Activated CD8-positive, alpha-beta memory T cell treated with anti-CD3 and anti-CD28 coated beads for 36 hours (primary cell): ENCODE measurements around the gene GIT2. TPM values are rescaled to one million over a fixed set of nuclear protein-coding genes. Genes with fewer than 3 reads are reported as not detected.
"Not testable (repeated sequence)": the region's sequence is repeated elsewhere in the genome, so short reads cannot be mapped to it uniquely, and the experiment has no call there.

Experiments
- CTCF ChIA-PET: fragments of 350-600 bp; sonication (Branson Sonifier 250); formaldehyde crosslinking; loops from one replicate; lab custom pipeline; 2021; ENCODE audit warnings: antibody characterized with exemption; lab: Charles Lee
- POLR2A ChIA-PET: fragments of 350-600 bp; sonication (Branson Sonifier 250); formaldehyde crosslinking; loops from one replicate; lab custom pipeline; 2021; ENCODE audit warnings: antibody characterized with exemption; lab: Charles Lee
- total RNA-seq, 2 experiments: library from RNA; stranded (reverse); gene quantifications; one replicate each; pipeline ENCODE4 v1.2.3, GENCODE V29; 2021

The GIT2 gene
- total RNA-seq, 2 experiments from 2014 or later = 48.3 to 49.2 TPM

DNA sequence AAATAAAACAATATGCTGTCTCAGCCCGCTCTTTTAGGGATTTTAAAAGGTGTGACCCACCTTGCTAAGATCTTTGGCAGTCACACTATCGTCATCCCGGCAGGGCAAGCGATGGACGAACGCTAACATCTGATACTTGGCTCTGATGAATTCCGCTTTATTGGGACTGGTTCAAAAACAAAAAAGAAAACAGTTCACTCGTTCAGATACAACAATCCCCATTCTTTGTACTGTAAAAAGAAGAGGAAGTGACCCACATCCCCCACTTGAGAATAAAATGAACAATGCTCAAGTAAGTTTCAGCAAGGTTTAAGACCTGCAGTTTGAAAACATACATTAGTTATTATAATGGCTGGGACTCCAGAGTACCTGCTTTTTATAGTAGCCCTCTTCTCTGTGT, 7.3 kb downstream of the GIT2 start:
- ChIA-PET POLR2A (no interaction called here), CTCF (no interaction called here)

DNA sequence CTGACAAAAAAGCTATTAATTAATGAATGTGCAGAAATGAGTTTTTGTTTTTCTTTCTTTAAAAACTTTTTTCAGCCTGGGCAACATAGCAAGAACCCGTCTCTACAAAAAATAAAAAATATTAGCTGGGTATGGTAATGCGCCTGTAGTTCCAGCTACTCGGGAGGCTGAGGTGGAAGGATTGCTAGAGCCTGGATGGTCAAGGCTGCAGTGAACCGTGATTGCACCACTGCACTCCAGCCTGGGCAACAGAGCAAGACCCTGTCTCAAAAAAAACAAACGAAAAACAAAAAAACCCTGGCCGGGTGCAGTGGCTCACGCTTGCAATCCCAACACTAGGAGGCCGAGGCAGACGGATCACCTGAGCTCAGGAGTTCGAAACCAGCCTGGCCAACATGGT, 7.9 kb downstream of the GIT2 start:
- ChIA-PET POLR2A (interaction anchor here (1.0 kb wide), 1 partner anchor 11 kb away, joined by 3 read pairs; the partner anchor contains the start of gene ANKRD13A), CTCF (no interaction called here)

DNA sequence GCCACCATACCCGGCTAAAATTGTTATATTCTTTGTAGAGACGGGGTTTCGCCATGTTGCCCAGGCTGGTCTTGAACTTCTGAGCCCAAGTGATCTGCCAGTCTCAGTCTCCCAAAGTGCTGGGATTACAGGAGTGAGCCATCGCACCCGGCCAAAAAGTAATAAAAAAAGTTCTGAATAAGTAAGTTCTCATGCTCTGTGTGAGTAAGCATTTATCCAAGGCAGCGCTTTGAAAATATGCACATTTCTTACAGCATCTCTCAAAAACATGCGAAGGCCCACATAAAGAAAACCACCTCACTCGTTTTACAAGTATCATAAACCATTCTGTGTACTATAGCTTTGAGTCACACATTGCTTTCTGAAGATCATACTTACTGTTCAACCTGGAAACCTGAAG, 8.6 kb downstream of the GIT2 start:
- ChIA-PET POLR2A (interaction anchor here (1.0 kb wide), 1 partner anchor 11 kb away, joined by 3 read pairs; the partner anchor contains the start of gene ANKRD13A), CTCF (no interaction called here)

DNA sequence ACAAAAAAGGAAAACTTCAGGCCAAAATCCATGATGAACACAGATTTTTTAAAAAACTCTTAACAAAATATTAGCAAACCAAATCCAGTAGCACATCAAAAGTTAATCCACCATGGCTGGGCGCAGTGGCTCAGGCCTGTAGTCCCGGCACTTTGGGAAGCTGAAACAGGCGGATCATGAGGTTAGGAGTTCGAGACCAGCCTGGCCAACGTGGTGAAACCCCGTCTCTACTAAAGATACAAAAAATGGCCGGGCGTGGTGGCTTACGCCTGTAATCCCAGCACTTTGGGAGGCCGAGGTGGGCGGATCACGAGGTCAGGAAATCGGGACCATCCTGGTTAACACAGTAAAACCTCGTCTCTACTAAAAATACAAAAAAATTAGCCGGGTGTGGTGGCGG, 9.9 kb downstream of the GIT2 start:
- POLR2A ChIA-PET = not testable (repeated sequence)

DNA sequence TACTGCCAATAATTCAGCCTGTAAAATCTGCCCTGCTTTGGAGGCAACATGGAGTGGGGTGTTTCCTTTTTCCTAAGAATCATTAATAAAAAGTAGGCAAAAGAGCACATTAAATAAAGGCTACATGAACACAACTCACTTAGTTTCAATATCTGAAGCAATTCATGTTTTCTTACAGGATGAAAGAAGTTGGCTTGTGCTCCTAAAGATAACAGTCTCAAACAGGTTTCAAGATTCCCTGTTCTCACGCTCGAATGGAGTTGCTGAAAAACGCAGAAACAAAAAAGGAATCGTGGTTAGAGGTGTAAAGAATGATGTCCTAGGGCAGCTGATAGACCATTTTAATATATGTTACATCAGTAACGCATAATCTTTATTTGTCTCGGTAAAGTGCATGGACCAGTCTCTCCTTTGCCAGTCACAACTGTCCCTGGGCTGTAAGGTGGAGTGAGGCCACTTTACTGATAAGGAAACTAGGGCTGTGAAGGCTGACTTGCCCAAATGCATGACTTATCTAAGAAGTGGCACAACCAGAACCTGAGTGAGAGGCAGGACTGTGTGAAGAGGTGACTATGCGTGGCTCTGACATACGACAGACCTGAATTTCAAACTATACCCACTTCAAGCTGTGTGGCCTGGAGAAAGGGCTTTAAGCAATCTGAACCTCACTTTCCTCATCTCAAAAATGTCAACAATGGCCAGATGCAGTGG, 12.6 kb downstream of the GIT2 start:
- ChIA-PET POLR2A (no interaction called here), CTCF (no interaction called here)

More for the DNA sequence above, 9.9 kb downstream of the GIT2 start:
- CTCF ChIA-PET = not testable (repeated sequence)

DNA sequence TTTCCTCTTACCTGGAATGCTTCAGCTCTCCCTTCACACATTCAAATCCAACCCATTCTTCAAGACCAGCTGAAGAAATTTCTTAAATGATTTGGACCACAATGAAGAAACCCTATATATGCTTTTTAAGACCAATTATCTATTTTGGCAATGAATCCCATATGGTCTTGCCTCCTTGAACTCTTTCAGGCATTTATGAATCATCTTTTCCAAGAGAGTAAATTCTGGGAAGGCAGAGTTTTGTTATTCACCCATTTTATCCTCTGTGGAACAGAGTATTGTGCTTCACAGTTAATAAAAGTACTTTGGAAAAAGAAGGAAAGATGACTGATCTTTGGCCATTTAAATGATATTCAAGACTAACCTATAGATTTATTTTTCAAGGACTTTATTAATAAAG, 14.0 kb downstream of the GIT2 start:
- POLR2A ChIA-PET = no interaction called here
- CTCF ChIA-PET = no interaction called here

DNA sequence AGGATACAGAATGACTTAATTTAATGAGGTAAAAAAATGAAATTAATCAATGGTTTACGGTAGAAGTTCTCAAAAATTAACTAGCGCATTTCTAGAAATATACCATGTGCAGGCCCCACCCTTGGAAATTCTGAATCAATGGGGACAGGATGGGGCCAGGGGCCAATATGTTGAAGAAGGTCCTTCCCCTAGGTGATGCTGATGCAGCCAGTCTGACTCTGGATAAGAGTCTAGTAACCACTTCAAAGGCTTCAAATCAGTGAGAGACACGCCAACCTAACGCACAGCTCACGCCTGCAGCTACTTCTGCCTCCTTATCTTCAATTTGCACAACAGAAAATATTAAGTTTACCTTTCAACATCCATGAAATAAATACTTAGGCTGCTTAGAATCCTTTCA, 14.9 kb downstream of the GIT2 start:
- POLR2A ChIA-PET = interaction anchor here (0.5 kb wide), 1 partner anchor 452 kb away, joined by 6 read pairs; no protein-coding TSS in a partner anchor

DNA sequence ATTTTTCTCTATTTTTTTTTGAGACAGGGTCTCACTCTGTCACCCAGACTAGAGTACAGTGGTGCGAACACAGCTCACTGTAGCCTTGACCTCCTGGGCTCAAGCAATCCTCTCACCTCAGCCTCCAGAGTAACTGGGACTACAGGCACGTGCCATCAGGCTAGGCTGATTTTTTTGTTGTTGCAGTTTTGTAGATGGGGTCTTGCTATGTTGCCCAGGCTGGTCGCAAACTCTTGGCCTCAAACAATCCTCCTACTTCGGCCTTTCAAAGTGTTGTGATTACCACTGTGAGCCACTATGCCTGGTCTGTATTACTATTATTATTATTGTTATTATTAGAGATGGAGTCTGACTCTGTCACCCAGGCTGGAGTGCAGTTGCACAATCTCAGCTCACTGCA, 23.3 kb downstream of the GIT2 start:
- CTCF ChIA-PET = no interaction called here
- POLR2A ChIA-PET = no interaction called here

More for the DNA sequence above, 14.9 kb downstream of the GIT2 start:
- CTCF ChIA-PET = interaction anchor here (0.6 kb wide), 1 partner anchor 54 kb away, joined by 3 read pairs; no protein-coding TSS in a partner anchor

DNA sequence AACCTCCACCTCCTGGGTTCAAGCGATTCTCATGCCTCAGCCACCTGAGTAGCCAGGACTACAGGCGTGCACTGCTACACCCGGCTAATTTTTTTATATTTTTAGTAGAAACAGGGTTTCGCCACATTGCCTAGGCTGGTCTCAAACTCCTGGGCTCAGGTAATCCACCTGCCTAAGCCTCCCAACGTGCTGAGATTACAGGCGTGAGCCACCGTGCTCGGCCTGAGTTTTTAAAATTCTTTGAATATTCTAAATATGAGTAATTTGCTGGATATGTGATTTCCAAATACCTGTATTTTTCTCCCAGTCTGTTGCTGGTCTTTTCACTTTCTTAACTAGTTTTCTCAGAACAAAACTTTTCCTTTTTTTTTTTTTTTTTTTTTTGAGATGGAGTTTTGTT, 27.4 kb downstream of the GIT2 start:
- ChIA-PET CTCF (no interaction called here), POLR2A (no interaction called here)

DNA sequence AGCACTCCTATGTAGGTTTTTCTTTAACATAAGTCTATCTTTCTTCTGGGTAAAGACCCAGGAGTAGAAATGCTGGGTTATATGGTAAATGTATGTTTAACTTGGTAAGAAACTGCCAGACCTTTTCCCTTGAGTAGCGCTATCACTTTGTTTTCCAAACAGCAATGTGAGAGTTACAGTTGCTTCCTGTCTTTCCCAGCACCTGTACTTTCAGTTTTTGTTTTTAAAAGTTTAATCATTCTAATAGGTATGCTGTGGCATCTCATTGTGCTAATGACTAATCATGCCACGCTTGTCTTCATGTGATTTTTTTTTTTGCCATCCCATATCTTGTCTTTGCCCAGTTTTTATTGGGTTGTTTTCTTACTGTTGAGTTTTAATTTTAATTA, 28.1 kb downstream of the GIT2 start:
- CTCF ChIA-PET = interaction anchor here (0.6 kb wide), 1 partner anchor 9 kb away, joined by 3 read pairs; no protein-coding TSS in a partner anchor
- POLR2A ChIA-PET = no interaction called here

DNA sequence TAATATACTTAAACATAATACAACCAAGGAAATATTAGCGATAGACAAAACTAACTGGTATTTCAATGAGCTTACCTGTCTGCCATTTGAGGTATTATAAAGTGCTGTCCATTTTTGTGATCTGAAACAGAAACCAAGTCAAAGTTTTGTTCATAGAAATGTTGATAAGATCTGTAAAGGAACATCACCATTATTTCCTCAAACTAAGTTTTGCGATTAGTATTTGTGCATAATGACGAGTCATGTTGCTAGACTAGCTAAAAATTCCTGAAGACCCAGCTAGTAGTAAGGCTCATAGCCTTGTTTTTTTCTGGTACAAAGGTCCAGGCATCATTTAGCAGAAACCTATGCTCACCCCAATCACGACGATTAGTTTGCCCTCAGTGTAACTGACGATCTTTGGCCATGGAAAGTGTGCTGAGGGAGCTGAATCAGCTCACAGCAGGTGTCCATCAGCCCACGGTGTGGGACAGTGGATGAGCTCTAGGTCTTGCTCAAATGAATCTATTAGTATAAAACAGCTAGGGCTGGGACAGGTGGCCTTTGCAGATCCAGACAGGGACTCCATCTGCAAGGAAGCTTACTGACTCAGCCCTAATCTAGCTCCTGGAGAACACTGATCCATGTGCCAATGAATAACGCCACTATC, 28.7 kb downstream of the GIT2 start:
- ChIA-PET POLR2A (interaction anchor here (0.5 kb wide), 1 partner anchor 466 kb away, joined by 4 read pairs; no protein-coding TSS in a partner anchor), CTCF (interaction anchor here (0.6 kb wide), 1 partner anchor 9 kb away, joined by 3 read pairs; no protein-coding TSS in a partner anchor)

DNA sequence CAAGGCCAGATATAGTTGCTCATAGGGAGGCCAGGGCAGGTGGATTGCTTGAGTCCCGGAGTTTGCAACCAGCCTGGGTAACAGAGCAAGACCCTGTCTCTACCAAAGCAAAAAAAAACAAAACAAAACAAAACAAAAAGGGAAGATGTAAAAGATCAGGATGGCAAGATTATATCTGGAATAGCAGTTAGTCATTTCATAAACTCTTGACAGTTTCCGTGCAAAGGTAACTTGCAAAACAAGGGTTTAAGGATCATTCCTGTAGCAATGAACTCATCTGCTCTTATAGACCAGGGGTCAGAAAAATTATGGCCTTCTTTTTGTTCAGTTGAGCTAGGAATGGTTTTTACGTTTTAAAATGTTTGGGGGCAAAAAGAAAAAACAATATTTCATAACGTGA, 29.6 kb downstream of the GIT2 start:
- ChIA-PET POLR2A (no interaction called here), CTCF (no interaction called here)

DNA sequence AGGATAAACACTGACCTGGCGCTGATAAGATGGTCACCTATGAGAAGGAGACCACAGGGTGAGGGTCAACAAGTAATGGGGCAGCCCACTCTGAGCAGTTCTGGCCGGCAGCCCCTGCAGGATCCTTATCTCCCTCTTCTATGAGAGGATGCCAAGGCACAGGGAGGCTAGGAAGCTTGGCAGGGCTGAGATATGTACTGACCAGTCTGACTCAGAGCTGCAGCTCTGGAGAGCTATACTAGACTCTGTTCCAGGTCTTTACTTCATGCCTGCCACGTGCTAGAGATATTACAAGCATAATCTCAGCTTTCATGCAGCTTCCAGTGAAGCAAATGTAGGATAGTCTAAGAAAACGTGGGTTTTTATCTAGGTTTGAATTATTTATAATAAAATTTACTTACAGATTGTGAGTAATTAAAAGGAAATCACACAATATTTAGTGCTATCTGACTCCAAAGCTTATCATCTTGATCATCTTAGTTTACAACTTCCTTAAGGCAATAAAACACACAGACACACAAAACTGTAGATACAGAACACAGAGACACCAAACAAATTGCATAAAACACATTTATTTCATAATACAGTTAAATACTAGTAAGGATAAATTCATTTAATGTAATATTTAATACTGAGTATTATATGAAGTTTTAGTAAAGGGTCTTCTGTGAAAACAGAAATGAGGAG, 32.3 kb downstream of the GIT2 start:
- POLR2A ChIA-PET = no interaction called here
- CTCF ChIA-PET = interaction anchor here (1.2 kb wide), 1 partner anchor 158 kb away, joined by 3 read pairs; no protein-coding TSS in a partner anchor

DNA sequence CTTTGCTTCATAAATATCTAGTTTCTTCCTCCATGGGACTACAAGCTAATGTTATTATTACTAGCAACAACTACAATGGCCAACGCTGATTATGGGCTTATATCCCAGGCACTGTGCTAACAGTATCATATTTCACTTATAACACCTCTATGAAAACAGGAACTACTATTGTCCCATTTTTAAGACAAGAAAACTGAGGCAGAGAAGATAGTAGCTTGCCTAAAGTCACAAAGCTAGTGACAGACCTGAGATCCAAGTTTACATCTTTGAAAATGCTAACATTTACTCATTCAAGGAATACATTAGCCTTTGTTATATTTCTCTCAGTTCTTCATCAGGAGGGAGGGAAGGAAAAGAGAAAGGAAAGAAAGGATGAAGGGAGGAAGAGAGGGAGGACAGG, 32.8 kb downstream of the GIT2 start:
- ChIA-PET POLR2A (no interaction called here), CTCF (interaction anchor here (0.6 to 1.2 kb wide), 2 partner anchors 158 to 809 kb away, joined by 3 read pairs; no protein-coding TSS in a partner anchor)

DNA sequence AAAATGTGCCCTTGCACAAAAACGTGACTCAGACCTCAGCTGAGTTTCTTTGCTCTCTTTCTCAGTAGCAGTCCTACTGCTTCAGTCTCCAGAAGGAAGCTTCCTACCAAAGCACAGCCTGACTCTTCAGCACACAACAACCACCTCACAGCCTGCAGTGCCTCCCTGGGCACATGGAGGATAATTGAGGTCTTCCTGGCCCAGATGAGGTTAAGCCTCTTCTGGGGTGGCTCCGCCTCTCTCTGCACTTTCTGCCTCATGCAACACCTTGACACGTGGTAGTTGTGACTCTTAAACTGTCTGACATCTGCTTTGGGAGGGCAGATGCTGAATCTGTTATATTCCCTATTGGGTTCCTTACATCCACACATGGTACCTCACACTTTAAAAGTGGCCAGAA, 33.8 kb downstream of the GIT2 start:
- ChIA-PET POLR2A (no interaction called here), CTCF (no interaction called here)

DNA sequence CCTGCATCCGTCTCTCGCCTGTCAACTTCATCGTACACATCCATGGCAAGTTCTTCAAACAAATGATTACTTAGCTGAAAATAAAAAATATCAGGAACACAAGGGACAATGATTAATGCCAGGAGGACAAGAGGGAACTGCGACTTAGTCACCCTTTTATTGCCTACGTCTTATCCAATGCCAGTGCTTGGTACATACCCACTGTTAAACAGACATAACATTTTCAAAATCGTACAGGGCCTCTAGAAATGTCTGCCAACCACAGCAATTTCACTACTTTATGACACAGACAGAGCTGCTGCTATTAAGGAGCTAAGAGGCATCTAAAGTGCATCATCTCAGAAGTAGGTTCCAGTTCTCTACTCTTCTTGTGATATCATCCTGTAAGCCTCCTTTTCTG, 34.6 kb downstream of the GIT2 start:
- CTCF ChIA-PET = no interaction called here
- POLR2A ChIA-PET = no interaction called here

DNA sequence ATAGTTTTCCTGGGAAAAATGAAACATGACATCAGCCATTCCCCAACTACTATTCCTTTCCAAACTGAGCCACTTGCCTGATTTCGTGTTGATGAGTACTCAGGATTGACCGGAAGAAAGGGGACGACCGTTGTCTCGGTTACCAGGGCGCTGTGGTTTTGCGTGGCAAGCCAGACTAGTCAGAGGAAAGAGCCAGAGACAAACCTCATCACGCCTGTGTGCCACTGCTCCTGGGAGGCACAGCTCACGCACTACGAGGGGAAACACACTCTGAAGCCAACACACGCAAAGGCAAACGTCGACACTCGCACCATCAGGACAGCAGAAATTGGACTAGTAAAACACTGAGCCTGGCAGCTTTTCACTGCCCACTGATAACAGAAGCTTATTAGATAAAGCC, 35.0 kb downstream of the GIT2 start:
- CTCF ChIA-PET = no interaction called here
- POLR2A ChIA-PET = no interaction called here

DNA sequence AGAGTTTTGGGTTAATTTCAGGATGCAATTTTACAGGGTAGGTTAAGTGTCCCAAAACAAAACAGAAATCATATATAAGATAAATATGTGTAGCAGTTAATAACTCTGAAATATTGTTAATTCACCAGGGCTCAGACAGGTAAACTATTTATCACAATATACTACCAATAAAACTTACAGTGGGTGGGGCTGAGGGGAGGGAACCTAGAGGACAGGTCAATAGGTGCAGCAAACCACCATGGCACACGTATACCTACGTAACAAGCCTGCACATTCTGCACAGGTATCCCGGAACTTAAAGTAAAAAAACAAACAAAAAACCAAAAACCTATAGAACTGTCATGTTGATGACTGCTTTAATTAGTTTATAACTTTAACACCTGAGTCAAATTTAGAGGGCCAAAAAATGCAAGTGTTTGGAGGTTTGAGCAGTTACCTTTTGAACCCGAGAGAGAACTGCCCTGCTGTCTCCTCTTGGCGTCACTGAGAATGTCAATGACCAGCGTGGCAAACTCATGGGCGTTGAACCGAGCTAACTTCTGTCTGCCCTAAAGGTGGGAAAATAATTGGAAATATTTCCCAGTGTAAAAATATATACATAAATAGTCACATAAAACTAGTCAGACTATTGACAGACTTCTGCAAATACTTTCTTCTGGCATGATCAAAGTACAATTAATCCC, 36.6 kb downstream of the GIT2 start:
- ChIA-PET CTCF (no interaction called here), POLR2A (no interaction called here)

DNA sequence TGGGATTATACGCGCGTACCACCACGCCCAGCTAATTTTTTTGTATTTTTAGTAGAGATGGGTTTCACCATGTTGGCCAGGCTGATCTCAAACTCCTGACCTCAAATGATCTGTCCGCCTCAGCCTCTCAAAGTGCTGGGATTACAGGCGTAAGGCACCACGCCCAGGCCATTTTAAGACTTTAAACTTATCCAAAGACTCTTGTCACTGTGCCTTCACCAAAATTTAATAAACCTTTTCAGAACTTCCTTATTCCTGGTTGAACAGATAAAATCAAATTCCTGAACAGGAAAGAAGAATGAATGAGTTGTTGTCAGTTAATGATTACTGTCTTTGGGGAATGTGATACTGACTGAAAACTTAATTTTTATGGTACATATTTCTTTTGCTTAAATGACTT, 37.8 kb downstream of the GIT2 start:
- CTCF ChIA-PET = no interaction called here
- POLR2A ChIA-PET = no interaction called here

DNA sequence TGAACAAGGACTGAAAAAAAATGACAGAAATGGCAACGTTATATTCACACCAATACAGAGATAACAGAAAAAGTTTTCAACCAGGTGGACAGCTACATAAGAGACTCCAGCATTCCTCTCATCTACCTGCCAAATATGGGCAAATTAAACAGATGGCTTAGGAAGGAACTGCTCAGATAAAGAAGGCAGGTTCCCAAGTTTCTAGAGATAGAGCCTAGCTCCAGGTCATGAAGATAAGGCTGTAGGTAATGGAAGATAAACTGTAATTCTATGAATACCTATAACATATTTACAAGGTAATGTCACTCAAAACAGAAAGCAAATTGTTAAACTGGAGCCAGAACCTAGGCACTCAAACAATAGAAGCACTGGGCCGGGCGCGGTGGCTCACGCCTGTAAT, 42.5 kb downstream of the GIT2 start:
- CTCF ChIA-PET = no interaction called here
- POLR2A ChIA-PET = no interaction called here
